Measurements from ENCODE around the gene BCO2. TPM values are rescaled to one million over a fixed set of nuclear protein-coding genes. Genes with fewer than 3 reads are reported as not detected.

BCO2 gene
- total and polyA plus RNA-seq, 5 donors from 2014 or later = 0.81 TPM; not detected in 4

- peak overlapping the region in 2 of 4 donors; percentile 11 to 53 for H3K4me3 Mint-ChIP-seq
- peak overlapping the region; percentile 28 for H3K4me3 ChIP-seq (ENCODE audit: low read depth, low read length)
- H3K9me3 Mint-ChIP-seq = peaks cover 0 to 3% (median 0%) of the 10 kb centered on the region in 7 donors
- peaks cover 41% of the 10 kb centered on the region for H3K27me3 Mint-ChIP-seq
- H3K36me3 ChIP-seq (ENCODE audit: control insufficient read depth, insufficient read depth, low read length) = no peaks in the 10 kb centered on the region
- H3K4me1 Mint-ChIP-seq = peaks cover 7 to 12% (median 10%) of the 10 kb centered on the region in 4 donors
- DNase-seq = no peak
- peaks cover 23% of the 10 kb centered on the region for H3K27me3 ChIP-seq (ENCODE audit: control insufficient read depth, insufficient read depth, low read length)
- ATAC-seq (ENCODE audit: low read depth in 2 of 2) = no peak
- H3K4me1 ChIP-seq (ENCODE audit: control insufficient read depth, insufficient read depth, low read length, poor library complexity, severe bottlenecking) = peaks cover 5% of the 10 kb centered on the region
- H3K9me3 ChIP-seq (ENCODE audit: control insufficient read depth in 2 of 2, low read length in 2 of 2) = no peaks in the 10 kb centered on the region
- H3K27ac ChIP-seq (ENCODE audit: insufficient read depth, low read length, poor library complexity, severe bottlenecking) = no peak overlapping the region
- peak overlapping the region in 1 of 3 donors; percentile 86 for H3K27ac Mint-ChIP-seq
- H3K36me3 Mint-ChIP-seq = no peaks in the 10 kb centered on the region
Measured at GRCh38 chr11:112175599-112175952, 264 bp downstream of the BCO2 start.

- no peaks in the 10 kb centered on the region for H3K36me3 Mint-ChIP-seq
- no peak overlapping the region for H3K4me3 Mint-ChIP-seq
- H3K4me1 Mint-ChIP-seq = peaks cover 7 to 12% (median 10%) of the 10 kb centered on the region in 4 donors
- ATAC-seq (ENCODE audit: low read depth in 2 of 2) = no peak
- Histone ChIP-seq H3K36me3 (ENCODE audit: control insufficient read depth, insufficient read depth, low read length) (no peaks in the 10 kb centered on the region), H3K27ac (ENCODE audit: insufficient read depth, low read length, poor library complexity, severe bottlenecking) (no peak overlapping the region), H3K27me3 (ENCODE audit: control insufficient read depth, insufficient read depth, low read length) (peaks cover 23% of the 10 kb centered on the region), H3K4me3 (ENCODE audit: low read depth, low read length) (no peak overlapping the region), H3K4me1 (ENCODE audit: control insufficient read depth, insufficient read depth, low read length, poor library complexity, severe bottlenecking) (peaks cover 5% of the 10 kb centered on the region), H3K9me3 (ENCODE audit: control insufficient read depth in 2 of 2, low read length in 2 of 2) (no peaks in the 10 kb centered on the region)
- DNase-seq = no peak
- H3K9me3 Mint-ChIP-seq = peaks cover 0 to 3% (median 0%) of the 10 kb centered on the region in 7 donors
- H3K27ac Mint-ChIP-seq = no peak overlapping the region
- H3K27me3 Mint-ChIP-seq = peaks cover 45% of the 10 kb centered on the region
Measured at GRCh38 chr11:112176077-112176476, 765 bp downstream of the BCO2 start.

GRCh38 chr11:112177589-112177988 is 2.3 kb downstream of the BCO2 start:
- peaks cover 0 to 5% (median 0%) of the 10 kb centered on the region in 7 donors for H3K9me3 Mint-ChIP-seq
- no peaks in the 10 kb centered on the region for H3K36me3 Mint-ChIP-seq
- H3K4me3 ChIP-seq (ENCODE audit: low read depth, low read length) = no peak overlapping the region
- peaks cover 5% of the 10 kb centered on the region for H3K4me1 ChIP-seq (ENCODE audit: control insufficient read depth, insufficient read depth, low read length, poor library complexity, severe bottlenecking)
- peaks cover 7 to 12% (median 10%) of the 10 kb centered on the region in 4 donors for H3K4me1 Mint-ChIP-seq
- ATAC-seq (ENCODE audit: low read depth in 2 of 2) (no peak), DNase-seq (no peak)
- no peaks in the 10 kb centered on the region for H3K9me3 ChIP-seq (ENCODE audit: control insufficient read depth in 2 of 2, low read length in 2 of 2)
- no peak overlapping the region for H3K27ac ChIP-seq (ENCODE audit: insufficient read depth, low read length, poor library complexity, severe bottlenecking)
- no peak overlapping the region for H3K4me3 Mint-ChIP-seq
- H3K36me3 ChIP-seq (ENCODE audit: control insufficient read depth, insufficient read depth, low read length) = no peaks in the 10 kb centered on the region
- peaks cover 45% of the 10 kb centered on the region for H3K27me3 Mint-ChIP-seq
- peaks cover 23% of the 10 kb centered on the region for H3K27me3 ChIP-seq (ENCODE audit: control insufficient read depth, insufficient read depth, low read length)
- no peak overlapping the region for H3K27ac Mint-ChIP-seq

- peaks cover 7 to 11% (median 9%) of the 10 kb centered on the region in 4 donors for H3K4me1 Mint-ChIP-seq
Measured at GRCh38 chr11:112178428-112178827, 3.1 kb downstream of the BCO2 start.

GRCh38 chr11:112178936-112179335 is 3.6 kb downstream of the BCO2 start:
- Histone ChIP-seq H3K36me3 (ENCODE audit: control insufficient read depth, insufficient read depth, low read length) (no peaks in the 10 kb centered on the region), H3K27me3 (ENCODE audit: control insufficient read depth, insufficient read depth, low read length) (peaks cover 23% of the 10 kb centered on the region), H3K4me1 (ENCODE audit: control insufficient read depth, insufficient read depth, low read length, poor library complexity, severe bottlenecking) (peaks cover 5% of the 10 kb centered on the region), H3K9me3 (ENCODE audit: control insufficient read depth in 2 of 2, low read length in 2 of 2) (no peaks in the 10 kb centered on the region), H3K4me3 (ENCODE audit: low read depth, low read length) (no peak overlapping the region), H3K27ac (ENCODE audit: insufficient read depth, low read length, poor library complexity, severe bottlenecking) (no peak overlapping the region)
- peaks cover 45% of the 10 kb centered on the region for H3K27me3 Mint-ChIP-seq
- no peak overlapping the region for H3K4me3 Mint-ChIP-seq
- DNase-seq = no peak
- no peak for ATAC-seq (ENCODE audit: low read depth in 2 of 2)
- peaks cover 0 to 6% (median 0%) of the 10 kb centered on the region in 7 donors for H3K9me3 Mint-ChIP-seq
- peaks cover 7 to 11% (median 9%) of the 10 kb centered on the region in 4 donors for H3K4me1 Mint-ChIP-seq
- no peak overlapping the region for H3K27ac Mint-ChIP-seq
- no peaks in the 10 kb centered on the region for H3K36me3 Mint-ChIP-seq

More at GRCh38 chr11:112178428-112178827, 3.1 kb downstream of the BCO2 start:
- Histone ChIP-seq H3K27ac (ENCODE audit: insufficient read depth, low read length, poor library complexity, severe bottlenecking) (no peak overlapping the region), H3K36me3 (ENCODE audit: control insufficient read depth, insufficient read depth, low read length) (no peaks in the 10 kb centered on the region), H3K4me1 (ENCODE audit: control insufficient read depth, insufficient read depth, low read length, poor library complexity, severe bottlenecking) (peaks cover 5% of the 10 kb centered on the region), H3K27me3 (ENCODE audit: control insufficient read depth, insufficient read depth, low read length) (peaks cover 23% of the 10 kb centered on the region), H3K9me3 (ENCODE audit: control insufficient read depth in 2 of 2, low read length in 2 of 2) (no peaks in the 10 kb centered on the region), H3K4me3 (ENCODE audit: low read depth, low read length) (no peak overlapping the region)
- DNase-seq (no peak), ATAC-seq (ENCODE audit: low read depth in 2 of 2) (no peak)
- H3K9me3 Mint-ChIP-seq = peaks cover 0 to 6% (median 0%) of the 10 kb centered on the region in 7 donors
- no peak overlapping the region for H3K27ac Mint-ChIP-seq
- H3K36me3 Mint-ChIP-seq = no peaks in the 10 kb centered on the region
- H3K27me3 Mint-ChIP-seq = peaks cover 45% of the 10 kb centered on the region
- H3K4me3 Mint-ChIP-seq = no peak overlapping the region

- ATAC-seq (ENCODE audit: low read depth in 2 of 2) = peak; percentile 28 to 37
- DNase-seq = no peak
- no peaks in the 10 kb centered on the region for H3K36me3 Mint-ChIP-seq
- no peaks in the 10 kb centered on the region for H3K9me3 ChIP-seq (ENCODE audit: control insufficient read depth in 2 of 2, low read length in 2 of 2)
- H3K4me3 Mint-ChIP-seq = no peak overlapping the region
- H3K4me3 ChIP-seq (ENCODE audit: low read depth, low read length) = no peak overlapping the region
- peaks cover 5% of the 10 kb centered on the region for H3K4me1 ChIP-seq (ENCODE audit: control insufficient read depth, insufficient read depth, low read length, poor library complexity, severe bottlenecking)
- H3K36me3 ChIP-seq (ENCODE audit: control insufficient read depth, insufficient read depth, low read length) = no peaks in the 10 kb centered on the region
- no peak overlapping the region for H3K27ac ChIP-seq (ENCODE audit: insufficient read depth, low read length, poor library complexity, severe bottlenecking)
- no peak overlapping the region for H3K27ac Mint-ChIP-seq
- H3K9me3 Mint-ChIP-seq = peaks cover 0 to 6% (median 0%) of the 10 kb centered on the region in 7 donors
- H3K27me3 Mint-ChIP-seq = peaks cover 43% of the 10 kb centered on the region
- H3K4me1 Mint-ChIP-seq = peaks cover 6 to 9% (median 8%) of the 10 kb centered on the region in 4 donors
- H3K27me3 ChIP-seq (ENCODE audit: control insufficient read depth, insufficient read depth, low read length) = peaks cover 23% of the 10 kb centered on the region
Measured at GRCh38 chr11:112179601-112180000, 4.3 kb downstream of the BCO2 start.

GRCh38 chr11:112182867-112183266 is 7.6 kb downstream of the BCO2 start:
- DNase-seq (no peak), ATAC-seq (ENCODE audit: low read depth in 2 of 2) (no peak)
- Histone ChIP-seq H3K9me3 (ENCODE audit: control insufficient read depth in 2 of 2, low read length in 2 of 2) (no peaks in the 10 kb centered on the region), H3K36me3 (ENCODE audit: control insufficient read depth, insufficient read depth, low read length) (no peaks in the 10 kb centered on the region), H3K27ac (ENCODE audit: insufficient read depth, low read length, poor library complexity, severe bottlenecking) (no peak overlapping the region), H3K27me3 (ENCODE audit: control insufficient read depth, insufficient read depth, low read length) (peaks cover 10% of the 10 kb centered on the region), H3K4me1 (ENCODE audit: control insufficient read depth, insufficient read depth, low read length, poor library complexity, severe bottlenecking) (no peaks in the 10 kb centered on the region), H3K4me3 (ENCODE audit: low read depth, low read length) (no peak overlapping the region)
- no peak overlapping the region for H3K27ac Mint-ChIP-seq
- no peaks in the 10 kb centered on the region for H3K36me3 Mint-ChIP-seq
- H3K27me3 Mint-ChIP-seq = peaks cover 30% of the 10 kb centered on the region
- no peaks in the 10 kb centered on the region for H3K4me1 Mint-ChIP-seq
- peaks cover 0 to 6% (median 0%) of the 10 kb centered on the region in 7 donors for H3K9me3 Mint-ChIP-seq
- no peak overlapping the region for H3K4me3 Mint-ChIP-seq

GRCh38 chr11:112185883-112186282 is 10.6 kb downstream of the BCO2 start:
- no peak for ATAC-seq (ENCODE audit: low read depth in 2 of 2)
- Histone ChIP-seq H3K4me1 (ENCODE audit: control insufficient read depth, insufficient read depth, low read length, poor library complexity, severe bottlenecking) (no peaks in the 10 kb centered on the region), H3K4me3 (ENCODE audit: low read depth, low read length) (no peak overlapping the region), H3K27me3 (ENCODE audit: control insufficient read depth, insufficient read depth, low read length) (no peaks in the 10 kb centered on the region), H3K36me3 (ENCODE audit: control insufficient read depth, insufficient read depth, low read length) (no peaks in the 10 kb centered on the region), H3K9me3 (ENCODE audit: control insufficient read depth in 2 of 2, low read length in 2 of 2) (no peaks in the 10 kb centered on the region), H3K27ac (ENCODE audit: insufficient read depth, low read length, poor library complexity, severe bottlenecking) (no peak overlapping the region)
- Mint-ChIP-seq H3K4me3 (no peak overlapping the region), H3K4me1 (no peaks in the 10 kb centered on the region), H3K27ac (no peak overlapping the region), H3K36me3 (peaks cover 6% of the 10 kb centered on the region), H3K9me3 (peaks cover 0 to 3% (median 0%) of the 10 kb centered on the region in 7 donors), H3K27me3 (peaks cover 9% of the 10 kb centered on the region)
- DNase-seq = no peak
